ENCODE results near the gene NXN. TPM values are rescaled to one million over a fixed set of nuclear protein-coding genes. Genes with fewer than 3 reads are reported as not detected.

NXN gene
- total RNA-seq, 6 experiments from 2014 or later: 81.7 to 93.8 (median 92.2) TPM

DNA sequence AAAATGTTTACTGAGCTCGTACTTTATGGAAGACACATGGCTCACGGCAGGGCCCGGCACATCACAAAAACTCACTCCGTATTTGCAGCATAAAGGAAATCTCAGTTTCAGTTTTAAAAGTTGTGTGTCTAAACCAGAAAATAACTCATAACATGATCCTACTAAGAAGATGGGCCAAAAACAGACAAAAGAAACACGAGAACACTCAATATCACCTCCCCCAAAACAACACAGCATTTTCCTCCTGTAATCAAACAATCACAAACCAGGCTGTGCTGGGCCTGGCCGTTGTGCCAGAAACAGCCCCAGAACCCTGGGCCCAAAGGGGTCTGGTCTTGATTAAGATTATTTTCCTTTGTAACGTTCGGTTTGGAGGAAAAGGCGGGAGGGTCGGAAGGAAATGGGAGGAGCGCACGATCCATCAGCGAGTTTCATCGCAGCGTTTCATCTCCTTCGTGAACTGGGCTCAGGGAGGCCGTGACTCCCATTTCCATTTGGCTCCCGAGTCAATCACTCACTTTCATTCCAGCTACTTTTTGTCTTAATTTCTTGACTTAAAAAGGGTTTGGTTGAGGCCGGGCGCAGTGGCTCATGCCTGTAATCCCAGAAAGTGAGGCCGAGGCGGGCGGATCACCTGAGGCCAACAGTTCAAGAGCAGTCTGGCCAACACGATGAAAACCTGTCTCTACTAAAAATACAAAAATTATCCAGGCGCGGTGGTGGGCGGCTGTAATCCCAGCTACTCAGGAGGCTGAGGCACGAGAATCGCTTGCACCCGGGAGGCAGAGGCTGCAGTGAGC is 61.4 kb downstream of the NXN start:
- Mint-ChIP-seq H3K4me1 (ENCODE audit: low read depth) (peaks cover 53% of the 10 kb centered on the region), H3K36me3 (ENCODE audit: low read depth) (peaks cover 70% of the 10 kb centered on the region), H3K4me3 (peak overlapping the region; percentile 77), H3K27me3 (ENCODE audit: insufficient read depth) (peaks cover 8% of the 10 kb centered on the region), H3K9me3 (peaks cover 6% of the 10 kb centered on the region), H3K27ac (peak overlapping the region; percentile 82)
- no peak for DNase-seq
- TF ChIP-seq CTCF (IDR thresholded peaks at IDR 0.05): no peak

- TF ChIP-seq CTCF (IDR thresholded peaks at IDR 0.05): no peak
- no peak for DNase-seq
- Mint-ChIP-seq H3K27me3 (ENCODE audit: insufficient read depth) (peaks cover 10% of the 10 kb centered on the region), H3K27ac (peak overlapping the region; percentile 82), H3K4me1 (ENCODE audit: low read depth) (peaks cover 60% of the 10 kb centered on the region), H3K9me3 (peaks cover 6% of the 10 kb centered on the region), H3K4me3 (peak overlapping the region; percentile 77), H3K36me3 (ENCODE audit: low read depth) (peaks cover 71% of the 10 kb centered on the region)
These were observed 62.2 kb downstream of the NXN start for GRCh38 chr17:917391-917811.

GRCh38 chr17:916315-916714 is 63.3 kb downstream of the NXN start:
- no peak overlapping the region for H3K4me3 Mint-ChIP-seq
- no peak for DNase-seq
- H3K27me3 Mint-ChIP-seq (ENCODE audit: insufficient read depth): peaks cover 10% of the 10 kb centered on the region
- H3K36me3 Mint-ChIP-seq (ENCODE audit: low read depth): peaks cover 67% of the 10 kb centered on the region
- H3K27ac Mint-ChIP-seq: no peak overlapping the region
- H3K4me1 Mint-ChIP-seq (ENCODE audit: low read depth): peaks cover 64% of the 10 kb centered on the region
- peaks cover 6% of the 10 kb centered on the region for H3K9me3 Mint-ChIP-seq
- peak; percentile 67 for TF ChIP-seq CTCF (IDR thresholded peaks at IDR 0.05)

DNA sequence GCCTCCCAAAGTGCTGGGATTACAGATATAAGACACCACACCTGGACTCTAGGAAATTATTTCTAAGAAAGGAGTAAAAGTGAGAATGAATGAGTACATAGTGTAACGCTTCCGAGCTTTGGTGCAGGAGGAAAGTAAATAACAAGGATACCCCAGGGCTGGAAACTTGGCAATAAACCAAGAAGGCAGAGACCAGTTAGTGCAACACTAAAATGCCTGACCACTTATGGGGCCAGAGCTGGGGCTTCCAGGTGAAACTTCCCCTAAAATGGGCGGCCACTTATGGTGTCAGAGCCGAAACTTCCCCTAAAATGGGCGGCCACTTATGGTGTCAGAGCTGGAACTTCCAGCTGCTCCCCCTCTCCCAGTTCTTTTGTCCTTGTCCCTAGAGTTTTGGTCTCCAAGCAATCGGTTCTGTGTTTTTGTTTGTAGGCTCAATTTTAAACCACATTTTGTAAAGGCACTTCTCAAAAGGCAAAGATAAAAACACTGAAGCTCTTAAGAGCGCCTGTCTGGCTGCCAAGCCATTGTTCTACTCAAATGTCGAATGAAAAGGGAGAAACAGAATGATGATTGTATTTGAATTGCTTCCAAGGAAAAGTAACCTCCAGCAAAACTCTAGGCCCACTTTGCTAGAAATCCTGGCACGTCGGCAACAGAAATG is 63.9 kb downstream of the NXN start:
- Mint-ChIP-seq H3K27ac (peak overlapping the region; percentile 57), H3K4me1 (ENCODE audit: low read depth) (peaks cover 66% of the 10 kb centered on the region), H3K36me3 (ENCODE audit: low read depth) (peaks cover 60% of the 10 kb centered on the region), H3K27me3 (ENCODE audit: insufficient read depth) (peaks cover 8% of the 10 kb centered on the region), H3K4me3 (peak overlapping the region; percentile 23; the same call in 1 of the 2 replicates), H3K9me3 (peaks cover 6% of the 10 kb centered on the region)
- no peak for DNase-seq
- TF ChIP-seq CTCF (IDR thresholded peaks at IDR 0.05): no peak

- Mint-ChIP-seq H3K4me3 (no peak overlapping the region), H3K27ac (peak overlapping the region; percentile 29), H3K9me3 (peaks cover 6% of the 10 kb centered on the region), H3K36me3 (ENCODE audit: low read depth) (peaks cover 49% of the 10 kb centered on the region), H3K4me1 (ENCODE audit: low read depth) (peaks cover 77% of the 10 kb centered on the region), H3K27me3 (ENCODE audit: insufficient read depth) (peaks cover 4% of the 10 kb centered on the region)
- TF ChIP-seq CTCF (IDR thresholded peaks at IDR 0.05): no peak
- no peak for DNase-seq
These were observed 65.0 kb downstream of the NXN start for GRCh38 chr17:914561-914960.
